ENCODE results near the gene ELP1.

GRCh38 chr9:108951578-108951977 lies 17.7 kb upstream of the ELP1 start:
- TF ChIP-seq, protein P1, sequence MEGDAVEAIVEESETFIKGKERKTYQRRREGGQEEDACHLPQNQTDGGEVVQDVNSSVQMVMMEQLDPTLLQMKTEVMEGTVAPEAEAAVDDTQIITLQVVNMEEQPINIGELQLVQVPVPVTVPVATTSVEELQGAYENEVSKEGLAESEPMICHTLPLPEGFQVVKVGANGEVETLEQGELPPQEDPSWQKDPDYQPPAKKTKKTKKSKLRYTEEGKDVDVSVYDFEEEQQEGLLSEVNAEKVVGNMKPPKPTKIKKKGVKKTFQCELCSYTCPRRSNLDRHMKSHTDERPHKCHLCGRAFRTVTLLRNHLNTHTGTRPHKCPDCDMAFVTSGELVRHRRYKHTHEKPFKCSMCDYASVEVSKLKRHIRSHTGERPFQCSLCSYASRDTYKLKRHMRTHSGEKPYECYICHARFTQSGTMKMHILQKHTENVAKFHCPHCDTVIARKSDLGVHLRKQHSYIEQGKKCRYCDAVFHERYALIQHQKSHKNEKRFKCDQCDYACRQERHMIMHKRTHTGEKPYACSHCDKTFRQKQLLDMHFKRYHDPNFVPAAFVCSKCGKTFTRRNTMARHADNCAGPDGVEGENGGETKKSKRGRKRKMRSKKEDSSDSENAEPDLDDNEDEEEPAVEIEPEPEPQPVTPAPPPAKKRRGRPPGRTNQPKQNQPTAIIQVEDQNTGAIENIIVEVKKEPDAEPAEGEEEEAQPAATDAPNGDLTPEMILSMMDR (IDR thresholded peaks at IDR 0.05; ENCODE audit: low read depth, low read length, missing input control): no peak
- TF ChIP-seq, protein P2, sequence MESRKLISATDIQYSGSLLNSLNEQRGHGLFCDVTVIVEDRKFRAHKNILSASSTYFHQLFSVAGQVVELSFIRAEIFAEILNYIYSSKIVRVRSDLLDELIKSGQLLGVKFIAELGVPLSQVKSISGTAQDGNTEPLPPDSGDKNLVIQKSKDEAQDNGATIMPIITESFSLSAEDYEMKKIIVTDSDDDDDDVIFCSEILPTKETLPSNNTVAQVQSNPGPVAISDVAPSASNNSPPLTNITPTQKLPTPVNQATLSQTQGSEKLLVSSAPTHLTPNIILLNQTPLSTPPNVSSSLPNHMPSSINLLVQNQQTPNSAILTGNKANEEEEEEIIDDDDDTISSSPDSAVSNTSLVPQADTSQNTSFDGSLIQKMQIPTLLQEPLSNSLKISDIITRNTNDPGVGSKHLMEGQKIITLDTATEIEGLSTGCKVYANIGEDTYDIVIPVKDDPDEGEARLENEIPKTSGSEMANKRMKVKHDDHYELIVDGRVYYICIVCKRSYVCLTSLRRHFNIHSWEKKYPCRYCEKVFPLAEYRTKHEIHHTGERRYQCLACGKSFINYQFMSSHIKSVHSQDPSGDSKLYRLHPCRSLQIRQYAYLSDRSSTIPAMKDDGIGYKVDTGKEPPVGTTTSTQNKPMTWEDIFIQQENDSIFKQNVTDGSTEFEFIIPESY (IDR thresholded peaks at IDR 0.05): no peak
- no peak for TF ChIP-seq REST (IDR thresholded peaks at IDR 0.05)
